Left renal cortex interstitium (tissue), 4 donors: ENCODE measurements around the gene DLGAP3. TPM values are rescaled to one million over a fixed set of nuclear protein-coding genes. Genes with fewer than 3 reads are reported as not detected.
"Not testable (repeated sequence)": the region's sequence is repeated elsewhere in the genome, so short reads cannot be mapped to it uniquely, and the experiment has no call there.

ENCODE experiments used
- DNase-seq, 4 donors: peaks; one replicate each; pipeline ENCODE4 v3.0.0-alpha.2; 2013; ENCODE audit warnings: low read depth in 4 of 4, low spot score in 2 of 4, missing footprints in 1 of 4
- polyA plus RNA-seq, 4 donors: library from polyadenylated mRNA; unstranded; fragments of 120-200 nt; gene quantifications; one replicate each; pipeline ENCODE4 v1.2.1, GENCODE V29; 2013; ENCODE audit not compliant: insufficient read length in 4 of 4

The DLGAP3 gene
- polyA plus RNA-seq, result 1 to 10 TPM; 1.7 to 2.9 (median 2.5) TPM

GRCh38 chr1:34929497-34929852 is at the start of gene DLGAP3:
Gene DLGAP3 (minus strand): TSS chr1:34929650. CDS start chr1:34905383, 24,267 bp downstream.
- no peak for DNase-seq

GRCh38 chr1:34978921-34979320 is 49.5 kb upstream of the DLGAP3 start:
- no peak for DNase-seq

DNA sequence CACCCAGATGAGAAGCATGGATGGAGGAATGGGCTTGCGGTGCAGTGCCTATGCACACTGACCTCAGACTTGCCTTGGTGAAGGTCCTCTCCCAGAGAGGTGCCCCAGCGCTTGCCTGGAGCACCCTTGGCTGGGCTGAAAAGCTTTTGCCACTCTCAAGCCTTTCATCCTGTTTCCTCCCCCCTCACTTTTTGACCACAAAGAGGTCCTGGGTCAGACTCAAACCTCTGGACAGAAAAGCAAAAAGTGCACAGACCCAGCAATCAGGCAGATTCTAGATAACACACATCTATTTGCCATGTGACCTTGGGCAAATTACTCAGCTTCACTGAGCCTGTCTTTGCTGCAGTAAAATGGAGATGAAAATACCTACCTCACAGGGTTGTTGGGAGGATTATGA is 48.4 kb upstream of the DLGAP3 start:
- DNase-seq, result no peak

- no peak for DNase-seq
Measured at GRCh38 chr1:34977210-34977471, 47.7 kb upstream of the DLGAP3 start.

DNA sequence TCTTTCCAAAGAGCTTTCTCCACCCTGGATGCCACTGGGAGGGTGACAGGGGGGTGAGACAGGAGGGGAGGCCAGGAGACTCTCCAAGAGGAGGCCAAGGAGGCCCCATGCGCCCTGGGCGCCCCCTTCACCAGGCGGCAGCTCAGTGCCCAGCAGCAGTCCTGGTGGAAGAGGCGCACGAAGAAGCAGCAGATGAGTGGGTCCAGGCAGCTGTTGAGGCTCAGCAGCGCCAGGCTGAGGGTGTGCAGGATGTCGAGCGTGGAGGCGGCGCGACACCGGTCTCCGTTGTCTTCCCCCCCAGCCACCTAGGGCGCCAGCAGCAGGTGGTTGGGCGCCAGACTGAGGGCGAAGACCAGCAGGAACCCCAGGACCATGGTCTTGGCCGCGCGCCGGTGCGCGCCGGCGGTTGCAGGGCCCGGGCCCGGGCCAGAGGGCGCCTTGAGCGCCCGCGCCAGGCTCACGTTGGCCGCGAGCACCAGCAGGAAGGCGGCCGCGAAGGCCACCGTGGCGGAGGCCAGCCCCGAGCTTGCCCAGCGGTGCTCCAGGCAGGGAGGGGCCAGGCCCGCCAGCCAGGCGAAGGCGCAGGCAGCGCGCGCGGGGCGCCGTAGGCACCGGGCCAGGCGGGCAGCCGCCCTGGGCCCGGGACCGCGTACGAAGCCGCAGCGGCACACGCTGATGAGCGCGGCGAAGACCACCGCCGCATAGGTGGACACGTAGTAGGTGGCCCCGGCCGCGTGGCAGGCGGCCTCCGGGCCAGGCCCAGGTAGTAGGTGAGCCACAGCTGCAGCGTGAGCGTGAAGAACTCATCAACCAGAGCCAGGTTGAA is 47.1 kb upstream of the DLGAP3 start:
- DNase-seq, result no peak

DNA sequence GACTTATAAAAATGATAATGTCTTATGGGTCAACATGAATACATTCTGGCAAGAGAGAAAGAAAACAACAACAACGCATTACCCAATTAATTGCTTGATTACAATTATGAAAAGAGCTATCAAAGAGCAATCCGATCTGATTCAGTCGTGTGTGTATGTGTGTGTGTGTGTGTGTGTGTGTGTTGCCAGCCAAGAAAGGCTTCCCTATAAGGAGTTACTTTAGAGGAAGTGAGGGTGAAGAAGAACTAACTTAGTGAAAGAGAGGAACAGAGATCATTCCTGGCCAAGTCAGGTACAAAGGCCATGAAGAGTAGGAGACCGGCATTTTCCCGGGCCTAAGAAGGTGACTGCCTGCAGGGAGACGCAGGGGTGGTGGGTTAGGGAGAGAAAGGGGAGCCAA is 46.3 kb upstream of the DLGAP3 start:
- DNase-seq, result no peak

DNA sequence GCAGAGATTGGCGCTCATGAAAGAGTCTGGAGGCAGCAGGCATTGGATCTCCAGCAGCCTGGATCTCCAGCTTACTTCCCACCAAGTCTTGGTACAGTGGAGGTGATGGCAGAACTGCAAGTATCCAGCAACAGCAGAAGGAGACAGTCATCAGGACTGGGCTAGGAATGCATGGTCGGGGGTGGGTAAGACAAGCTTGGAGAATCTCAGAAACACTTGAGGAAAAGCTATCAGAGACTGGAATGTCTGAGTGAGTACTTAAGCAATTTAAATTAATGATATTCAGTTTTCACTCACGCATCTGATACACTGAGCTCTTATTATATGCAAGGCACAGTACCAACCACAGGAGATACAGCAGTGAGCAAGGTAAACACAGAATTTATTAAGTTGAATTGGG is 45.9 kb upstream of the DLGAP3 start:
- no peak for DNase-seq

DNA sequence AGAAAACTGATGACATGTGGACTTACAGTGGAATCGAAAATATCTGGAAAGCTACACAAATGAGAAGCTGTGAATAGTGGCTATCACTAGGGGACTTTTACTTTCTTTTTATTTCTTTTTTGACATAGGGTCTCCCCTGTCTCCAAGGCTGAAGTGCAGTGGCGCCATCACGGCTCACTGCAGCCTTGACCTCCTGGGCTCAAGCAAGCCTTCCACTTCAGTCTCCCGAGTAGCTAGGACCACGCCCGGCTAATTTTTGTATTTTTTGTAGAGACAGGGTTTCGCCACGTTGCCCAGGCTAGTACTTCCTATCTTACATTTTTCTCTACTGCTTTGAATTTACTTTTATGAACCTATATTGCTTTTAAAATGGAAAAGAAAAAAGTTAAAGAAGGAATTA is 45.2 kb upstream of the DLGAP3 start:
- no peak for DNase-seq

DNA sequence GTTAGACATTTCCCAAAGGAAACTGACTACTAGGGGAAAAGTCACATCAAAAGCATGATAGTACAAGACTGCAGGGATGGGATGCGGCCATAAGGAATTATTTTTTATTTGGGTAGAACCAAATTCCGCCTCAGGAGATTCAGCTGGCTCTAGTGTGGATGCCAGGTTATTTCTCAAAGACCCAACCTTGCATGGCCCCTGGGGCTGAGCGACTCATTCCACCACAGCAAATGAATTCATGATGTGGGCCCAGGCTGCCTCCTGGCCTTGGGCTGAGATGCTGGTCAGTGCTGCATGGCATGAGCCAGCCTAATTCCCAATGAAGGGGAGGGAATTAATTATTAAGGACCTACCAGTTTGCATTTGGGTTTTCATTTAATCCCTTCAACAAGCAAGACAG is 43.9 kb upstream of the DLGAP3 start:
- DNase-seq, result no peak

- DNase-seq, result no peak
Measured at GRCh38 chr1:34970829-34971228, 41.4 kb upstream of the DLGAP3 start.

- no peak for DNase-seq
Measured at GRCh38 chr1:34970220-34970735, 40.8 kb upstream of the DLGAP3 start.

DNA sequence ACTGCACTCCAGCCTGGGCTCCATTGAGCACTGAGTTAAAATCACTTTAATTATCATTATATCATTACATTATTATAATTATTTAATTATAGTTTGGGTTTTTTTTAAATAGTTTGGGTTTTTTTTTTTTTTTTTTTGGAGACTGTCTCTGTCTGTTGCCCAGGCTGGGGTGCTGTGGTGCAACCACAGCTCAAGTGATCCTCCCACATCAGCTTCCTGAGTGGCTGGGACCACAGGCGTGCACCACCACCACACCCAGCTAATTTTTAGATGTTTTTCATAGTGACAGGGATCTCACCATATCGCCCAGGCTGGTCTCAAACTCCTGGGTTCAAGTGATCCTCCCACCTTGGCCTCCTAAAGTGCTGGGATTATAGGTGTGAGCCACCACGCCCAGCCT is 38.8 kb upstream of the DLGAP3 start:
- DNase-seq, result not testable (repeated sequence)

DNA sequence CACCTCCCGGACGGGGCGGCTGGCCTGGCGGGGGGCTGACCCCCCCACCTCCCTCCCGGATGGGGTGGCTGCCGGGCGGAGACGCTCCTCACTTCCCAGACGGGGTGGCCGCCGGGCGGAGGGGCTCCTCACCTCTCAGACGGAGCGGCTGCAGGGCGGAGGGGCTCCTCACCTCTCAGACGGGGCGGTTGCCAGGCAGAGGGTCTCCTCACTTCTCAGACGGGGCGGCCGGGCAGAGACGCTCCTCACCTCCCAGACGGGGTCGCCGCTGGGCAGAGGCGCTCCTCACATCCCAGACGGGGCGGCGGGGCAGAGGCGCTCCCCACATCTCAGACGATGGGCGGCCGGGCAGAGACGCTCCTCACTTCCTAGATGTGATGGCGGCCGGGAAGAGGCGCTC is 38.2 kb upstream of the DLGAP3 start:
- DNase-seq, result not testable (repeated sequence)

- no peak for DNase-seq
Measured at GRCh38 chr1:34965597-34965996, 36.1 kb upstream of the DLGAP3 start.

DNA sequence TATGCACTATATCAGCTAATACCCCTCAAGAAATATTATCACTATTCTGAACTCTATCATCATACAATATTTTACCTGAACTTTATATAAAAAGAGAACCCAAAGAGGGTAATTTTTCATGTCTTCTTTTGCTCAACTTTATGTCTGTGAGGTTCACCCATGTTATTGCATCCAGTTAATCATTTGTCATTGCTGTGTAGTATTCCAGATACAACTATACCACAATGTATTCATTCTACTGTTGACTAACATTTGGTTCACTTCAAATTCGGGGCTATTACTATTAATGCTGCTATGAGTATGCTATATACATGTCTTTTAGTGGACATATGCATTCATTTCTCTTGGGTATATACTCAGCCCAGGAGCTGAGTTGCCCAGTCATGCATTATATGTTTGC is 21.0 kb upstream of the DLGAP3 start:
- no peak for DNase-seq

- not testable (repeated sequence) for DNase-seq
Measured at GRCh38 chr1:34948739-34949138, 19.3 kb upstream of the DLGAP3 start.

GRCh38 chr1:34947641-34948314 is 18.3 kb upstream of the DLGAP3 start:
- not testable (repeated sequence) for DNase-seq

GRCh38 chr1:34946211-34946610 is 16.8 kb upstream of the DLGAP3 start:
- no peak for DNase-seq

GRCh38 chr1:34941798-34942197 is 12.3 kb upstream of the DLGAP3 start:
- not testable (repeated sequence) for DNase-seq

GRCh38 chr1:34930702-34931071 is 1.2 kb upstream of the DLGAP3 start:
- no peak for DNase-seq

GRCh38 chr1:34929853-34930701 is 627 bp upstream of the DLGAP3 start:
- DNase-seq, result no peak
